ENCODE measurements around the gene WDR91.

GRCh38 chr7:135143885-135144668 is 67.2 kb downstream of the WDR91 start:
- no peak for TF ChIP-seq CTCF (IDR thresholded peaks at IDR 0.05; ENCODE audit: insufficient read depth, low read depth, low read length)
- no peak for TF ChIP-seq EZH2 (IDR thresholded peaks at IDR 0.05; ENCODE audit: insufficient read depth, low read length)

Data from astrocyte (in vitro differentiated cells and primary cell).